Upper lobe of left lung (tissue), 6 donors: ENCODE data around the gene RGMA. TPM values are rescaled to one million over a fixed set of nuclear protein-coding genes. Genes with fewer than 3 reads are reported as not detected.
"Not testable (repeated sequence)": the region's sequence is repeated elsewhere in the genome, so short reads cannot be mapped to it uniquely, and the experiment has no call there.

ENCODE experiments used
- ATAC-seq, 2 donors: fragments of 200-7000 bp; cut with Tn5 transposase; one replicate each; pipeline ENCODE4 v1.9.1; 2022; ENCODE audit warnings: mild to moderate bottlenecking in 2 of 2, moderate library complexity in 2 of 2; ENCODE audit not compliant: low FRiP score in 2 of 2
- DNase-seq, 2 donors: peaks; one replicate each; pipeline ENCODE4 v3.0.0-alpha.2; 2019 to 2020
- H3K27ac ChIP-seq, 4 donors: fragments of 200-600 bp; sonication (generic); one replicate each; pipeline ENCODE4 v1.5.1; 2016 to 2019
- H3K27me3 ChIP-seq, 4 donors: fragments of 200-600 bp; sonication (generic); one replicate each; pipeline ENCODE4 v1.5.1; 2017 to 2019
- H3K36me3 ChIP-seq, 4 donors: fragments of 200-600 bp; sonication (generic); one replicate each; pipeline ENCODE4 v1.5.1; 2016 to 2019
- H3K4me1 ChIP-seq, 4 donors: fragments of 200-600 bp; sonication (generic); one replicate each; pipeline ENCODE4 v1.5.1; 2018 to 2019
- H3K4me3 ChIP-seq, 4 donors: fragments of 200-600 bp; sonication (generic); one replicate each; pipeline ENCODE4 v1.5.1; 2017 to 2019; ENCODE audit warnings: mild to moderate bottlenecking in 2 of 4, moderate library complexity in 1 of 4
- H3K9me3 ChIP-seq, 4 donors: fragments of 200-600 bp; sonication (generic); one replicate each; pipeline ENCODE4 v1.5.1; 2018 to 2019
- CTCF ChIP-seq, 6 experiments: fragments of 450-650 bp in 4 of 6; fragments of 200-600 bp in 2 of 6; sonication (generic) in 2 of 6; IDR thresholded peaks; one replicate each; pipeline ENCODE4 v1.5.1; 2016 to 2019; ENCODE audit warnings: antibody characterized with exemption in 6 of 6
- EP300 ChIP-seq, 4 donors: sonication (generic); formaldehyde crosslinking; IDR thresholded peaks; one replicate each; pipeline ENCODE4 v1.5.1; 2017; ENCODE audit warnings: antibody characterized with exemption in 4 of 4, control low read depth in 2 of 4
- POLR2A ChIP-seq, 4 donors: fragments of 450-650 bp; IDR thresholded peaks; one replicate each; pipeline ENCODE4 v1.5.1; 2016 to 2017; ENCODE audit warnings: antibody characterized with exemption in 4 of 4, mild to moderate bottlenecking in 2 of 4
- POLR2AphosphoS5 ChIP-seq, 2 donors: sonication (generic); formaldehyde crosslinking; IDR thresholded peaks; one replicate each; pipeline ENCODE4 v1.5.1; 2017; ENCODE audit warnings: antibody characterized with exemption in 2 of 2
- WGBS, 2 donors: methylation state at CpG; one replicate each; pipeline ENCODE4 v1.1.5; 2017 to 2018; 5-methylcytosine and 5-hydroxymethylcytosine counted together
- total RNA-seq, 6 donors: library from RNA; depleted of rRNA in 4 of 6; stranded (reverse); fragments of >200 nt in 4 of 6; gene quantifications; one replicate each; pipeline versions ENCODE4 v1.1.0 to v1.2.1, GENCODE V29; 2016 to 2021
- donor health status: DM: no; HTN: no; CAD: no; lungs with moderate emphysema.
- donor health status: DM: no; HTN: yes; CAD: no; lungs with severe emphysema.

The RGMA gene
- total RNA-seq, 6 donors from 2014 or later = 2.3 to 14.2 (median 4.8) TPM

GRCh38 chr15:93065641-93066045 is 23.4 kb downstream of the RGMA start:
- Histone ChIP-seq H3K9me3 (no peaks in the 10 kb centered on the region), H3K27me3 (no peaks in the 10 kb centered on the region), H3K4me3 (no peak overlapping the region), H3K4me1 (peaks cover 0 to 10% (median 1%) of the 10 kb centered on the region in 4 donors), H3K36me3 (no peaks in the 10 kb centered on the region), H3K27ac (no peak overlapping the region)
- ATAC-seq (no peak), DNase-seq (peak in 1 of 2 donors; percentile 65)
- 84 to 91% methylated on average over 20 of the region's 23 CpGs for WGBS, 2 donors
- no peak for TF ChIP-seq EP300 (IDR thresholded peaks at IDR 0.05)
- no peak for TF ChIP-seq CTCF (IDR thresholded peaks at IDR 0.05)
- TF ChIP-seq POLR2A (IDR thresholded peaks at IDR 0.05) = no peak
- TF ChIP-seq POLR2AphosphoS5 (IDR thresholded peaks at IDR 0.05) = no peak

- WGBS, 2 donors = 60 to 74% methylated on average over 14 to 23 of the region's 23 CpGs
- Histone ChIP-seq H3K27me3 (no peaks in the 10 kb centered on the region), H3K4me3 (no peak overlapping the region), H3K9me3 (no peaks in the 10 kb centered on the region), H3K27ac (no peak overlapping the region), H3K4me1 (peaks cover 0 to 10% (median 1%) of the 10 kb centered on the region in 4 donors), H3K36me3 (no peaks in the 10 kb centered on the region)
- ATAC-seq (no peak), DNase-seq (peak in 1 of 2 donors; percentile 29)
- no peak for TF ChIP-seq CTCF (IDR thresholded peaks at IDR 0.05)
- no peak for TF ChIP-seq EP300 (IDR thresholded peaks at IDR 0.05)
- no peak for TF ChIP-seq POLR2AphosphoS5 (IDR thresholded peaks at IDR 0.05)
- no peak for TF ChIP-seq POLR2A (IDR thresholded peaks at IDR 0.05)
Measured at GRCh38 chr15:93063796-93064690, 25.0 kb downstream of the RGMA start.

GRCh38 chr15:93063262-93063671 is 25.7 kb downstream of the RGMA start:
- ATAC-seq (peak in 1 of 2 donors; percentile 15), DNase-seq (peak in 1 of 2 donors; percentile 59)
- H3K27me3 ChIP-seq = no peaks in the 10 kb centered on the region
- WGBS, 2 donors = 60 to 71% methylated on average over 7 to 8 of the region's 8 CpGs
- no peak overlapping the region for H3K4me3 ChIP-seq
- H3K27ac ChIP-seq = no peak overlapping the region
- H3K4me1 ChIP-seq = peaks cover 0 to 10% (median 1%) of the 10 kb centered on the region in 4 donors
- no peak for TF ChIP-seq CTCF (IDR thresholded peaks at IDR 0.05)
- H3K36me3 ChIP-seq = no peaks in the 10 kb centered on the region
- no peaks in the 10 kb centered on the region for H3K9me3 ChIP-seq

- H3K4me3 ChIP-seq, H3K27ac ChIP-seq, H3K9me3 ChIP-seq, ATAC-seq, H3K27me3 ChIP-seq, DNase-seq, H3K36me3 ChIP-seq: not testable (repeated sequence)
- H3K4me1 ChIP-seq = peaks cover 0 to 10% (median 1%) of the 10 kb centered on the region in 4 donors
- 73 to 77% methylated on average over 9 to 13 of the region's 13 CpGs for WGBS, 2 donors
Measured at GRCh38 chr15:93062628-93063261, 26.3 kb downstream of the RGMA start.

GRCh38 chr15:93060336-93061248 is 28.4 kb downstream of the RGMA start:
- no peak for TF ChIP-seq POLR2AphosphoS5 (IDR thresholded peaks at IDR 0.05)
- TF ChIP-seq EP300 (IDR thresholded peaks at IDR 0.05) = no peak
- TF ChIP-seq CTCF (IDR thresholded peaks at IDR 0.05) = no peak
- TF ChIP-seq POLR2A (IDR thresholded peaks at IDR 0.05) = no peak
- Histone ChIP-seq H3K4me1 (peaks cover 0 to 10% (median 1%) of the 10 kb centered on the region in 4 donors), H3K36me3 (no peaks in the 10 kb centered on the region), H3K27ac (no peak overlapping the region), H3K4me3 (no peak overlapping the region), H3K9me3 (no peaks in the 10 kb centered on the region), H3K27me3 (no peaks in the 10 kb centered on the region)
- 77% methylated on average over 16 to 19 of the region's 19 CpGs for WGBS, 2 donors
- DNase-seq (peak in 1 of 2 donors; percentile 39), ATAC-seq (no peak)
